T-helper 22 cell (primary cell): ENCODE data around the gene FZD10.

Experiments used
- DNase-seq: peaks from one replicate; pipeline ENCODE4 v3.0.0-alpha.2; 2020; ENCODE audit warnings: low read depth

FZD10 gene

GRCh38 chr12:130162267-130162666, at the start of gene FZD10:
Gene FZD10, plus strand, starts transcription at chr12:130162464. Its CDS starts 479 bp downstream, at chr12:130162943.
- DNase-seq, result no peak

- no peak for DNase-seq
Observed at GRCh38 chr12:130114952-130115351, 47.3 kb upstream of the FZD10 start.

GRCh38 chr12:130115646-130116045, 46.6 kb upstream of the FZD10 start:
- DNase-seq, result no peak

- no peak for DNase-seq
Observed at GRCh38 chr12:130116791-130117190, 45.5 kb upstream of the FZD10 start.

- DNase-seq, result no peak
Observed at GRCh38 chr12:130117233-130117632, 45.0 kb upstream of the FZD10 start.

- no peak for DNase-seq
Observed at GRCh38 chr12:130117701-130118100, 44.6 kb upstream of the FZD10 start.

- no peak for DNase-seq
Observed at GRCh38 chr12:130118181-130118580, 44.1 kb upstream of the FZD10 start.

- no peak for DNase-seq
Observed at GRCh38 chr12:130119241-130119861, 42.9 kb upstream of the FZD10 start.

GRCh38 chr12:130120012-130120805, 42.1 kb upstream of the FZD10 start:
- DNase-seq, result no peak

GRCh38 chr12:130121226-130122000, 40.9 kb upstream of the FZD10 start:
- no peak for DNase-seq

GRCh38 chr12:130122356-130122755, 39.9 kb upstream of the FZD10 start:
- DNase-seq, result no peak

GRCh38 chr12:130124106-130124505, 38.2 kb upstream of the FZD10 start:
- no peak for DNase-seq

GRCh38 chr12:130124605-130125244, 37.5 kb upstream of the FZD10 start:
- DNase-seq, result no peak

GRCh38 chr12:130126023-130126432, 36.2 kb upstream of the FZD10 start:
- no peak for DNase-seq

GRCh38 chr12:130127532-130127911, 34.7 kb upstream of the FZD10 start:
- DNase-seq, result no peak

GRCh38 chr12:130127912-130128789, 34.1 kb upstream of the FZD10 start:
- no peak for DNase-seq

GRCh38 chr12:130128790-130129735, 33.2 kb upstream of the FZD10 start:
- DNase-seq, result no peak

GRCh38 chr12:130130346-130130745, 31.9 kb upstream of the FZD10 start:
- DNase-seq, result no peak

GRCh38 chr12:130131025-130131424, 31.2 kb upstream of the FZD10 start:
- no peak for DNase-seq

GRCh38 chr12:130131801-130132200, 30.5 kb upstream of the FZD10 start:
- DNase-seq, result no peak
